OCI-M2 (cell line): ENCODE data around the gene RCOR3.
"Not testable (repeated sequence)": the region's sequence is repeated elsewhere in the genome, so short reads cannot be mapped to it uniquely, and the experiment has no call there.

ENCODE experiments used
- DNase-seq: peaks from one replicate; lab custom pipeline; 2025; ENCODE audit not compliant: unreplicated experiment; lab: John Stamatoyannopoulos, UW

Gene RCOR3

GRCh38 chr1:211259638-211260126, 516 bp downstream of the RCOR3 start:
- DNase-seq = no peak

- no peak for DNase-seq
Observed at GRCh38 chr1:211260141-211261107, 1.3 kb downstream of the RCOR3 start.

DNA sequence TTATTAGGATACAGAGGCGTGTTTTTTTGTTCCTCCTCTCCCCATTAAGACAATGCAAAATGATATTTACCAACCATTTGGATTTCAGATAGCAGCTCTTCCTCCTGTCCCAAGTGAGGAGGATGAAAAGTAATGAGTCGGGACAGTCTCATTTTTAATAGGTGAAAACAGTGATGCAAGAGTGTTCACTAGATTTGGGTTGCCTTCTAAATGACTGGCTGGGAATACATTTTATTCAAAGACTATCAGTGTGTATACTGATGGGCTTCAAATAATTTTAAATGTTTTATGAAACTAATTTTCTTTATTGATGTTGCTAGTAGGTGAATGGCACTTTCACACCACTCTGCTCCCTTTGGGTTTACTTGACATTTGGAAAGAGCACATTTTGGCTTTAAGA, 2.1 kb downstream of the RCOR3 start:
- no peak for DNase-seq

DNA sequence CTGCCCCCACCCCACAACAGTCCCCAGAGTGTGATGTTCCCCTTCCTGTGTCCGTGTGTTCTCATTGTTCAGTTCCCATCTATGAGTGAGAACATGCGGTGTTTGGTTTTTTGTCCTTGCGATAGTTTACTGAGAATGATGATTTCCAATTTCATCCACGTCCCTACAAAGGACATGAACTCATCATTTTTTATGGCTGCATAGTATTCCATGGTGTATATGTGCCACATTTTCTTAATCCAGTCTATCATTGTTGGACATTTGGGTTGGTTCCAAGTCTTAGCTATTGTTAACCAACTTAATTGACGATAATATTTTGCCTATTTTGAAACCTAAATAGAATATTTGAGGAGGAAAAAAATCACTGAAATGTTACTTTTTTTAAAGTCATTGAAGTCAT, 3.9 kb downstream of the RCOR3 start:
- not testable (repeated sequence) for DNase-seq

- DNase-seq = no peak
Observed at GRCh38 chr1:211267204-211267857, 8.2 kb downstream of the RCOR3 start.

GRCh38 chr1:211279340-211279739, 20.2 kb downstream of the RCOR3 start:
- no peak for DNase-seq

GRCh38 chr1:211280910-211281309, 21.7 kb downstream of the RCOR3 start:
- DNase-seq = no peak

GRCh38 chr1:211281320-211282022, 22.3 kb downstream of the RCOR3 start:
- no peak for DNase-seq

DNA sequence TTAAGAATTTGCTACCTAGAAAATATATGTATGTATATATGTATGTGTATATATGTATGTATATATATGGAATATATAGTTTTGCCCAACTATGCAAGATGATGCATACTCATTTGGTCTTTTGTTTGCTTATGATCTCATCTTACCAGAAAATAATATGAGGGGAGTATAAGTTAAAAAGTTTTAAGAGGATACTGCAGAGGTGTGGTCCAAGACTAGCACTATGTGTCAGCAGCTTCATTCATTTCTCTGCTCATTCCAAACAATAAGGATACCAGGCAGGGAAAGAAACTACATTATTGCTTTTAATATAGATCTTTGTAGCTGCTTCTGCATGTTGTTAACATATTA, 22.8 kb downstream of the RCOR3 start:
- DNase-seq = no peak

GRCh38 chr1:211285196-211285595, 26.0 kb downstream of the RCOR3 start:
- no peak for DNase-seq

DNA sequence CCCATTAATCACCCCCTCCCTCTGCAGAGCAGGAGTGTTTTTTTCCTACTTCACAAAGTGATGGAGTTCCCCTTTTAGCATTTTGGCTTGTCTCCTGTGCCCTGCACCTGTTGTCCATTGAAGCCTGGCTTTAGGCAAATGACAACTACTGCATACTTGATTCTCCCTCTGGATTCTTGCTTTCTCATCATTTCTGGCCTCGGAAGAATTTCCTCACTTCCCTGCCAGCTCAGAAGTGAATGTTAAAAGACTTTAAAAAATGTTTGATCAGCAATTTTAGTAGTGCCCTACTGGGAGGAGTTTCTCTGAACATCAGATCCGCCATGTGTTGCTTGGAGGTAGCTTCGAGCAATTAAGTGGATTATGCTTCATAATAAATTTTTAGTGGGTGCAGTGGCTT, 28.1 kb downstream of the RCOR3 start:
- DNase-seq = no peak

GRCh38 chr1:211292411-211292810, 33.2 kb downstream of the RCOR3 start:
- no peak for DNase-seq

GRCh38 chr1:211296396-211296795, 37.2 kb downstream of the RCOR3 start:
- no peak for DNase-seq

GRCh38 chr1:211305044-211305443, 45.9 kb downstream of the RCOR3 start:
- DNase-seq = no peak

DNA sequence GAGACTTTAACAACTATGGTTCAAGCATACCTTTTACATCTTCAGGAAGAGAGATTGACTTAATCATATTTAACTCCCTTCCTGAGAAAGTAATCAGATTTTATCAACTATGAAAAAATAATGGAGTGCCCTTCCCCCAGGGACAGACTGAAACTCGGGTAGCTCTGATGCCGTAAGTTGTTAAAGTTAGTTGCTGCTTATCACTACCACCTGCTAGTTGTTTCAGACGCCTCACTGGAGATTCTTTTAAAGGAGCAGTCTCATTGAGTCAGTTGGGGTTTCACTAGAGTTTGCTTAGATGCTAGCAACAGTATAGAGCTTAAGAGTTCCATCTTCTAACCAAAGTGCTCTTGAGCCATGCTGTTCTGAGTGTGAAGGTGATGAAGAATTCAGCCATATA, 50.5 kb downstream of the RCOR3 start:
- no peak for DNase-seq

DNA sequence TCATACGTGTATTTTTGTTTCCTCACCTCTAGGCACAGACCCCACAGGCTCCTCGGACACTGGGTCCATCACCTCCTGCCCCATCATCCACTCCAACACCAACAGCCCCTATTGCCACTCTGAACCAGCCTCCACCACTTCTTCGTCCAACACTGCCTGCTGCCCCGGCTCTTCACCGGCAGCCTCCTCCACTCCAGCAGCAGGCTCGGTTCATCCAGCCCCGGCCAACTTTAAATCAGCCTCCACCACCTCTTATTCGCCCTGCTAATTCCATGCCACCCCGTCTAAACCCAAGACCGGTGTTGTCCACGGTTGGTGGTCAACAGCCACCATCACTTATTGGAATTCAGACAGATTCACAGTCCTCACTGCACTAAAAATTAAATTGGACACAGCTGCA, 54.2 kb downstream of the RCOR3 start:
- no peak for DNase-seq

DNA sequence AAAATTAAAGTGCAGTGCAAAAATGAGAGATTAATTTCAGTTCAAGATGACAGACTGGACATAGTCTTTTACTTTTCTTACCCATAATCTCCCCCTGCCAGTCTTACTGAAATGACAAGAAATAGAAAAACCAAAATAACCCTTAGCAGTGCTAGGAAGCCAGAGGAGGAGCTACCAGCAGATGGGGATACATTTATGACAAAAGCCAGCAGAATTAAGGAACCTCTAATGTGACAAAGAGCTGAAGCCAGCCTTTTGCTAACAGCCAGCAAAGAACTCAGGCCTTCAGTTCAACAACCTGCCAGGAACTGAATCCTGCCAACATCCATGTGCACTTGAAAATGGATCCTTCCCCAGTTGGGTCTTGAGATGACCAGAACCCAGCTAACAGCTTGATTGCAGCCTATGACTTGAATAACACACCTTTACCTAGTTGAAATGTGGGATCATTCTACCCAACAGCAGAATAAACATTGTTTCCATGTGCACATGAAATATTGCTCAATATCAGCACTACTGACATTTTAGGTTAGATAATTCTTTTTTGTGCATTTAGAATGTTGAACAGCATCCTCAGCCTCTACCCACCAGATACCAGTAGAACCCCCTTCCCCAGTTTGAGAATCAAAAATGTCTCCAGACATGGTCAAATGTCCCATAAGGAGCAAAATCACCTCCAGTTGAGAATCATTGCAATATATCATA, 59.6 kb downstream of the RCOR3 start:
- DNase-seq = no peak

DNA sequence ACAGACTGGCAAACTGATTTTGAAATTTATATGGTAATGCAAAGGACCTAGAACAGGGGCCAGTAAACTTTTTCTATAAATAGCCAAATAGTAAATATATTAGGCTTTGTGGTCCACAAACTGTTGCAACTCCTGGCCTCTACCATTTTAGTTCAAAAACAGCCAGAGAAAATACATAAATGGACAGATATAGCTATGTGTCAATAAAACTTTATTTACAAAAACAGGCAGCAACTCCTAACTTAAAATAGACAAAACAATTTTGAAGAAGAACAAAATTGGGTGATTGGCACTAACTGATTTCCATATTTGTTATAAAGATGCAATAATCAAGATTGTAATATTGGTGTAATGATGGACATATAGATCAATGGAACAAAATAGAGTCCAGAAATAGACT, 60.7 kb downstream of the RCOR3 start:
- no peak for DNase-seq

- no peak for DNase-seq
Observed at GRCh38 chr1:211320980-211321379, 61.8 kb downstream of the RCOR3 start.

- DNase-seq = not testable (repeated sequence)
Observed at GRCh38 chr1:211321646-211322045, 62.5 kb downstream of the RCOR3 start.
